ENCODE results near the gene MATN1.

Gene MATN1

GRCh38 chr1:30760596-30761324 is 37.4 kb upstream of the MATN1 start:
- Histone ChIP-seq H3K4me1 (no peaks in the 10 kb centered on the region), H3K27ac (no peak overlapping the region), H2AFZ (no peak overlapping the region), H3K36me3 (ENCODE audit: control insufficient read depth, insufficient read depth, low read length) (no peaks in the 10 kb centered on the region), H3K4me2 (ENCODE audit: low read length) (no peak overlapping the region), H3K79me2 (no peaks in the 10 kb centered on the region), H3K4me3 (ENCODE audit: low read depth, low read length) (no peak overlapping the region), H3K9ac (no peak overlapping the region), H3K9me3 (ENCODE audit: control insufficient read depth, low read length) (no peaks in the 10 kb centered on the region), H3K27me3 (ENCODE audit: control insufficient read depth, insufficient read depth, low read length) (no peaks in the 10 kb centered on the region)
- TF ChIP-seq, protein P1, sequence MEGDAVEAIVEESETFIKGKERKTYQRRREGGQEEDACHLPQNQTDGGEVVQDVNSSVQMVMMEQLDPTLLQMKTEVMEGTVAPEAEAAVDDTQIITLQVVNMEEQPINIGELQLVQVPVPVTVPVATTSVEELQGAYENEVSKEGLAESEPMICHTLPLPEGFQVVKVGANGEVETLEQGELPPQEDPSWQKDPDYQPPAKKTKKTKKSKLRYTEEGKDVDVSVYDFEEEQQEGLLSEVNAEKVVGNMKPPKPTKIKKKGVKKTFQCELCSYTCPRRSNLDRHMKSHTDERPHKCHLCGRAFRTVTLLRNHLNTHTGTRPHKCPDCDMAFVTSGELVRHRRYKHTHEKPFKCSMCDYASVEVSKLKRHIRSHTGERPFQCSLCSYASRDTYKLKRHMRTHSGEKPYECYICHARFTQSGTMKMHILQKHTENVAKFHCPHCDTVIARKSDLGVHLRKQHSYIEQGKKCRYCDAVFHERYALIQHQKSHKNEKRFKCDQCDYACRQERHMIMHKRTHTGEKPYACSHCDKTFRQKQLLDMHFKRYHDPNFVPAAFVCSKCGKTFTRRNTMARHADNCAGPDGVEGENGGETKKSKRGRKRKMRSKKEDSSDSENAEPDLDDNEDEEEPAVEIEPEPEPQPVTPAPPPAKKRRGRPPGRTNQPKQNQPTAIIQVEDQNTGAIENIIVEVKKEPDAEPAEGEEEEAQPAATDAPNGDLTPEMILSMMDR (IDR thresholded peaks at IDR 0.05), result no peak

DNA sequence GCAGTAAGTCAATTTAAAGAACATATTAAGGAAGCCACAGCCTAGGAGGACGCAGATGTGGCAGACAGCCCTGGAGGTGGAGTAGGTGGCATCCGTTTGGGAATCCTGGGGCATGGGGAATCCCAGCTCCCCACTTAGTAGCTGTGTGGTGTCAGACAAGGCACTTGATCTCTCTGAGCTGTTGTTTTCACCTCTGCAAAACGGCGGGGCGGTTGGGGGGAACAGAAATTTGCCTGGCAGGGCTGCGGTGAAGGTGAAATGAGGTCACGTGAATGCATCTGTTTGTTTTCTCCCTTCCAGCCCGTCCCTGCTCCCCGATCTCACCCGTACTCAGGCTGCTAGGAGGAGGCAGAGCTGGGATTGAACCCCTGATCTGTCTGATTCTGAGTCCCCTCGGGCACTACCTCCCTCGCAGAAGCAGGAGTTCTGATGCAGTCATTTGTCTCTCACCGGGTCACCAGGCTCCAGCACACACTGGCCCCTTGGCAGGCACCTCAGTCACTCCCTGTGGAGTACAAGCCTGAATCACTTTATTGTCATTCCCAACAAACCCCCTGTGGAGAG is 36.4 kb upstream of the MATN1 start:
- Histone ChIP-seq H3K9me3 (ENCODE audit: control insufficient read depth, low read length) (no peaks in the 10 kb centered on the region), H3K4me1 (no peaks in the 10 kb centered on the region), H3K79me2 (no peaks in the 10 kb centered on the region), H2AFZ (no peak overlapping the region), H3K4me2 (ENCODE audit: low read length) (no peak overlapping the region), H3K27me3 (ENCODE audit: control insufficient read depth, insufficient read depth, low read length) (no peaks in the 10 kb centered on the region), H3K4me3 (ENCODE audit: low read depth, low read length) (no peak overlapping the region), H3K36me3 (ENCODE audit: control insufficient read depth, insufficient read depth, low read length) (no peaks in the 10 kb centered on the region), H3K27ac (no peak overlapping the region), H3K9ac (no peak overlapping the region)
- TF ChIP-seq, protein P1 (IDR thresholded peaks at IDR 0.05), result no peak

- no peak overlapping the region for H3K27ac ChIP-seq
- no peak overlapping the region for H3K9ac ChIP-seq
- H2AFZ ChIP-seq, result no peak overlapping the region
- H3K36me3 ChIP-seq (ENCODE audit: control insufficient read depth, insufficient read depth, low read length), result no peaks in the 10 kb centered on the region
- no peak overlapping the region for H3K4me2 ChIP-seq (ENCODE audit: low read length)
- no peaks in the 10 kb centered on the region for H3K9me3 ChIP-seq (ENCODE audit: control insufficient read depth, low read length)
- no peaks in the 10 kb centered on the region for H3K27me3 ChIP-seq (ENCODE audit: control insufficient read depth, insufficient read depth, low read length)
- H3K4me1 ChIP-seq, result no peaks in the 10 kb centered on the region
- TF ChIP-seq, protein P1 (IDR thresholded peaks at IDR 0.05), result no peak
- no peaks in the 10 kb centered on the region for H3K79me2 ChIP-seq
- no peak overlapping the region for H3K4me3 ChIP-seq (ENCODE audit: low read depth, low read length)
Measured at GRCh38 chr1:30758785-30759380, 35.5 kb upstream of the MATN1 start.

DNA sequence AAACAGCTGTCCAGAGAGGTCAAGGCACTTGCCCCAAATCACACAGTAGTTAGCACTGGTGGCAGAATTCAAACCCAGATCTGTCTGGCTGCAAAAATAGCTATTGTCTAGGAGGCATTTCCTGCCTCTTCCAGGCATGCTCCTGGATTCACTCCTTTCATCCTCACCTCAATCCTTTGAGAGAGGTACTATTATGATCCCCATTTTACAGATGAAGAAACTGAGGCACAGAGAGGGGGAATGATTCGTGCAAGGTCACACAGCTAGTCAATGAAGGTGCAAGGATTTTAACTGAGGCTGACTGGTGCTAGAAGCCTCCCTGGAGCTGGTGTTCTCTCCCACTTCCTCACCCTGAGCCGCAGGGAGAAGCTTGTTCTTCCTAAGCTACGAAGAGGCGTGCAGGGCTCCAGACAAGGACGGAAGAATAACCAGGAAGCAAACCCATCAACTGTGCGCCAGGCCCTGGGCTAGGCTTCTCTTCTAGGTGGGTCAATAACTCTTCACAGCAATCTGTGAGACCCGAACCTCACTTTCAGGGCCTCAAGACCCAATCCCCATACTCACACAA is 34.8 kb upstream of the MATN1 start:
- no peak overlapping the region for H3K9ac ChIP-seq
- H3K36me3 ChIP-seq (ENCODE audit: control insufficient read depth, insufficient read depth, low read length), result no peaks in the 10 kb centered on the region
- no peak overlapping the region for H3K4me2 ChIP-seq (ENCODE audit: low read length)
- no peaks in the 10 kb centered on the region for H3K79me2 ChIP-seq
- H2AFZ ChIP-seq, result no peak overlapping the region
- no peak overlapping the region for H3K4me3 ChIP-seq (ENCODE audit: low read depth, low read length)
- TF ChIP-seq, protein P1 (IDR thresholded peaks at IDR 0.05), result no peak
- H3K27me3 ChIP-seq (ENCODE audit: control insufficient read depth, insufficient read depth, low read length), result no peaks in the 10 kb centered on the region
- no peaks in the 10 kb centered on the region for H3K4me1 ChIP-seq
- no peak overlapping the region for H3K27ac ChIP-seq
- H3K9me3 ChIP-seq (ENCODE audit: control insufficient read depth, low read length), result no peaks in the 10 kb centered on the region

All from parathyroid adenoma (tissue), 2 donors.